WTC11 (cell line): ENCODE results near the gene SMAD9. TPM values are rescaled to one million over a fixed set of nuclear protein-coding genes. Genes with fewer than 3 reads are reported as not detected.
A peak's percentile ranks its signal among the peaks of the same experiment; 100 is the strongest.

Source experiments
- ATAC-seq: fragments of 200-7000 bp; cut with Tn5 transposase; 2 replicates; pipeline ENCODE4 v1.10.0; 2021; ENCODE audit warnings: mild to moderate bottlenecking, moderate library complexity
- CTCF ChIA-PET: fragments of 300-600 bp; sonication (Branson Sonifier 250); formaldehyde crosslinking; loops from one replicate; lab custom pipeline; 2021; ENCODE audit warnings: antibody characterized with exemption; lab: Charles Lee
- POLR2A ChIA-PET: fragments of 350-600 bp; sonication (Branson Sonifier 250); formaldehyde crosslinking; loops from one replicate; lab custom pipeline; 2021; ENCODE audit warnings: antibody characterized with exemption; lab: Charles Lee
- DNase-seq: peaks from one replicate; pipeline ENCODE4 v3.0.0; 2021; ENCODE audit warnings: low spot score
- H3K27ac Mint-ChIP-seq: 2 replicates; pipeline ENCODE4 v1.8.0; 2021; ENCODE audit warnings: mixed read lengths
- H3K27me3 Mint-ChIP-seq: 2 replicates; pipeline ENCODE4 v1.8.0; 2021; ENCODE audit warnings: low read depth, mild to moderate bottlenecking, moderate library complexity, mixed read lengths
- H3K36me3 Mint-ChIP-seq: 2 replicates; pipeline ENCODE4 v1.8.0; 2021; ENCODE audit warnings: mixed read lengths
- H3K4me1 Mint-ChIP-seq: 2 replicates; pipeline ENCODE4 v1.8.0; 2022; ENCODE audit warnings: mixed read lengths
- H3K4me3 Mint-ChIP-seq: 2 replicates; pipeline ENCODE4 v1.8.0; 2021; ENCODE audit warnings: mild to moderate bottlenecking, moderate library complexity, mixed read lengths
- H3K9me3 Mint-ChIP-seq: 2 replicates; pipeline ENCODE4 v1.8.0; 2021; ENCODE audit warnings: mixed read lengths
- FOXJ3 ChIP-seq: sonication (generic); formaldehyde crosslinking; IDR thresholded peaks from 2 replicates; pipeline ENCODE4 v1.9.0; 2021; ENCODE audit warnings: missing genetic modification reagents, mild to moderate bottlenecking, borderline replicate concordance
- FOXK1 ChIP-seq: sonication (generic); formaldehyde crosslinking; IDR thresholded peaks from 2 replicates; pipeline ENCODE4 v1.8.0; 2022; ENCODE audit warnings: mild to moderate bottlenecking, moderate library complexity, missing genetic modification reagents
- GRHL2 ChIP-seq: fragments of 250-450 bp; sonication (Bioruptor Pico); IDR thresholded peaks from 2 replicates; pipeline ENCODE4 v1.8.0; 2022; ENCODE audit warnings: mild to moderate bottlenecking, moderate library complexity; ENCODE audit not compliant: insufficient replicate concordance, severe bottlenecking
- IRF2 ChIP-seq: sonication (generic); formaldehyde crosslinking; IDR thresholded peaks from 2 replicates; pipeline ENCODE4 v1.8.0; 2022; ENCODE audit warnings: low read depth, missing genetic modification reagents, borderline replicate concordance
- MYBL2 ChIP-seq: sonication (generic); formaldehyde crosslinking; IDR thresholded peaks from 2 replicates; pipeline ENCODE4 v1.8.1; 2023; ENCODE audit warnings: mild to moderate bottlenecking, moderate library complexity, missing genetic modification reagents
- SP1 ChIP-seq: sonication (generic); formaldehyde crosslinking; conservative IDR thresholded peaks from 2 replicates; pipeline ENCODE4 v1.8.1; 2022; ENCODE audit warnings: missing genetic modification reagents
- TEAD1 ChIP-seq: sonication (generic); formaldehyde crosslinking; IDR thresholded peaks from 2 replicates; pipeline ENCODE4 v1.8.0; 2022; ENCODE audit warnings: mild to moderate bottlenecking, missing genetic modification reagents
- ZNF121 ChIP-seq: sonication (generic); formaldehyde crosslinking; IDR thresholded peaks from 2 replicates; pipeline ENCODE4 v1.8.0; 2023; ENCODE audit warnings: missing genetic modification reagents
- ZNF317 ChIP-seq: sonication (generic); formaldehyde crosslinking; IDR thresholded peaks from 2 replicates; pipeline ENCODE4 v1.8.1; 2023; ENCODE audit warnings: low read depth, mild to moderate bottlenecking, moderate library complexity, missing genetic modification reagents, borderline replicate concordance
- ZNF416 ChIP-seq: fragments of 250-450 bp; sonication (Bioruptor Pico); IDR thresholded peaks from 2 replicates; pipeline ENCODE4 v1.9.0; 2021; ENCODE audit warnings: mild to moderate bottlenecking, inconsistent platforms
- total RNA-seq: library from RNA; stranded (reverse); gene quantifications from 3 replicates; pipeline ENCODE4 v1.2.3, GENCODE V29; 2021
- TF ChIP-seq, protein P1 (sequence below): sonication (generic); formaldehyde crosslinking; IDR thresholded peaks from 2 replicates; pipeline ENCODE4 v1.8.1; 2022; ENCODE audit warnings: low read depth, mild to moderate bottlenecking, moderate library complexity, missing genetic modification reagents, borderline replicate concordance
- TF ChIP-seq, protein P2 (sequence below): fragments of 250-450 bp; sonication (Bioruptor Pico); IDR thresholded peaks from 2 replicates; pipeline ENCODE4 v2.1.2; 2022; ENCODE audit warnings: mild to moderate bottlenecking, moderate library complexity
- TF ChIP-seq, protein P3 (sequence below): sonication (generic); formaldehyde crosslinking; IDR thresholded peaks from 2 replicates; pipeline ENCODE4 v1.8.0; 2022; ENCODE audit warnings: missing genetic modification reagents
- TF ChIP-seq, protein P4 (sequence below): fragments of 250-450 bp; sonication (Bioruptor Pico); IDR thresholded peaks from 2 replicates; pipeline ENCODE4 v1.9.0; 2021; ENCODE audit warnings: mild to moderate bottlenecking, borderline replicate concordance
- TF ChIP-seq, protein P5 (sequence below): sonication (generic); formaldehyde crosslinking; IDR thresholded peaks from 2 replicates; pipeline ENCODE4 v1.8.1; 2022; ENCODE audit warnings: mild to moderate bottlenecking, moderate library complexity, missing genetic modification reagents
- TF ChIP-seq, protein P6 (sequence below): sonication (generic); formaldehyde crosslinking; conservative IDR thresholded peaks from 2 replicates; pipeline ENCODE4 v1.8.1; 2022; ENCODE audit warnings: mild to moderate bottlenecking, missing genetic modification reagents
- TF ChIP-seq, protein P7 (sequence below): sonication (generic); formaldehyde crosslinking; IDR thresholded peaks from 2 replicates; pipeline ENCODE4 v1.8.1; 2022; ENCODE audit warnings: missing genetic modification reagents, borderline replicate concordance

The SMAD9 gene
- total RNA-seq, 1 experiment from 2014 or later, result 1.2 TPM

DNA sequence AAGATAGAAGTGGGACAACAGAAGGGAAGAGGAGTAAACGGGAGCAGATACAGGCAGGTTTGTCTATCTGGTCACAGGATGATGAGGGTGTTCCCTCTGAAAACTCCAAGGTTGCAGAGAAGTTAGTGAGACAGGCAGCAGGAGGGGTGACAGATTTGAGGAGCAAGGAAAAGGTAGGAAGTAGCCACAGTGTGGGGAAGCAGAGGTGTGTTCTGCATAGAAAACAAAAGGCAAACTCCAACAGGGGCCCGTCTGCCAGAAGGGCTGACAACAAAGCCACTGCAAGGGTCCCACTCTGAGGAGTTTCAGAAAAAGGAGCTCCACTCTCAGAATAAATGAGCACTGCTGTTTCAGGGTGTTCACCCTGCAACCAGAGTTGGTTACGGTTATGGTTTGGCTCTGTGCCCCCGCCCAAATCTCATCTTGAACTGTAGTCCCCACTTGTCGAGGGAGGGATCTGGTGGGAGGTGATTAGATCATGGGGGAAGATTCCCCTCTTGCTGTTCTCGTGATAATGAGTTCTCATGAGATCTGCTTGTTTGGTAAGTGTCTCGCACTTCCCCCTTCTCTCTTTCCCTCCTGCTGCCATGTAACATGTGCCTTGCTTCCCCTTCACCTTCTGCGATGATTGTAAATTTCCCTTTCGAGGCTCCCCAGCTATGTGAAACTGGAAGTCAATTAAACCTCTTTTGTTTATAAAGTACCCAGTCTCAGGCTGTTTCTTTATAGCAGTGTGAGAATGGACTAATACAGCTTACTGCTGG is 32.1 kb downstream of the SMAD9 start:
- no peaks in the 10 kb centered on the region for H3K36me3 Mint-ChIP-seq
- ATAC-seq, result peak; percentile 83
- CTCF ChIA-PET, result interaction anchor here (0.7 to 1.0 kb wide), 2 partner anchors 16 to 39 kb away, joined by 3 read pairs; no protein-coding TSS in a partner anchor
- 0 out of 2 replicates have a peak, but pooled peaks have one; percentile 10 for TF ChIP-seq SP1
- TF ChIP-seq, protein P1, sequence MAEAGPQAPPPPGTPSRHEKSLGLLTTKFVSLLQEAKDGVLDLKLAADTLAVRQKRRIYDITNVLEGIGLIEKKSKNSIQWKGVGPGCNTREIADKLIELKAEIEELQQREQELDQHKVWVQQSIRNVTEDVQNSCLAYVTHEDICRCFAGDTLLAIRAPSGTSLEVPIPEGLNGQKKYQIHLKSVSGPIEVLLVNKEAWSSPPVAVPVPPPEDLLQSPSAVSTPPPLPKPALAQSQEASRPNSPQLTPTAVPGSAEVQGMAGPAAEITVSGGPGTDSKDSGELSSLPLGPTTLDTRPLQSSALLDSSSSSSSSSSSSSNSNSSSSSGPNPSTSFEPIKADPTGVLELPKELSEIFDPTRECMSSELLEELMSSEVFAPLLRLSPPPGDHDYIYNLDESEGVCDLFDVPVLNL (CRISPR knock-in tag), result no peak
- TF ChIP-seq, all 79 proteins: peak for 1
- POLR2A ChIA-PET, result no interaction called here
- H3K4me3 Mint-ChIP-seq, result peak overlapping the region; percentile 13
- H3K9me3 Mint-ChIP-seq, result 0 out of 2 replicates have a peak, but pooled peaks cover 3% of the 10 kb centered on the region
- DNase-seq, result no peak
- H3K27ac Mint-ChIP-seq, result no peak overlapping the region
- no peaks in the 10 kb centered on the region for H3K27me3 Mint-ChIP-seq
- H3K4me1 Mint-ChIP-seq, result peaks cover 24% of the 10 kb centered on the region

DNA sequence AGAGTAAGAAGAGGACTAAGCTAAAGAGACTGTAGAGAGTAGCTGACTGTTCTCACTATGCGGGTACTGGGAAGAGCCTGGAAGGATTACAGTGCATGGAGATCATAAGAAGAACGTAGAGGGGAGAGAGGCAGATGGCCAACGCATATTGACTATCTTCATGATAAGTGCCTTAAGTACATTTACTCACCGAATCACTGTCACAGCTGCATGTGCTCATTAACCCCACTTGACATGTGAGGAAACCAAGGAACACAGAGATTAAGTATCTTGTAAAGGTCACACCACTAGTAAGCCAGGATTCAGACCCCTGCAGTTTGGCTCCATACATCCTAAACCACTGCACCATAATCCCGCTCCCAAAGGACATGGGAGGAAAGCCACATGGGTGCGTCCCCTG is 34.1 kb downstream of the SMAD9 start:
- Mint-ChIP-seq H3K27me3 (no peaks in the 10 kb centered on the region), H3K27ac (no peak overlapping the region), H3K4me1 (peaks cover 24% of the 10 kb centered on the region), H3K4me3 (no peak overlapping the region), H3K9me3 (0 out of 2 replicates have a peak, but pooled peaks cover 3% of the 10 kb centered on the region), H3K36me3 (no peaks in the 10 kb centered on the region)
- ChIA-PET CTCF (no interaction called here), POLR2A (no interaction called here)
- DNase-seq (no peak), ATAC-seq (no peak)
- TF ChIP-seq TEAD1 (CRISPR knock-in tag), result no peak
- TF ChIP-seq ZNF121, result no peak
- TF ChIP-seq FOXK1 (CRISPR knock-in tag), result no peak

DNA sequence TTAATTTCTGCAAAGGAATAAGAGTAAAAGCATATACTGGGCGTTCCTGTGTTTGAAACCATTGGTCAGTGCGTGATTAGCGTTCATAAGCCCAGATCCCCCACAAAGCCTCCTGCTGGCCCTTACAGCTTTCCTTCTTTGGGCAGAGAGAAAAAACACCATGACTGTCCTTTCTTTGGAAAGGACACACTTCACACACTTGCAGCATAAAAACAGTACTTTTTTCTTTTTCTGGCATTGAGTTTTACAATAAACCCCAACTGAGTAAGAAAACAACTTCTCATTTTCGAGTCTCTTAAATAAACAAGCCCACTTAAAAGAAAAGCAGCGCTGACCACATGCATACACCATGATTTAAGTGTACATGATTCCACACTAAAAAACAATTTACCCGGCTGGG is 35.8 kb downstream of the SMAD9 start:
- H3K36me3 Mint-ChIP-seq, result no peaks in the 10 kb centered on the region
- no peak overlapping the region for H3K4me3 Mint-ChIP-seq
- CTCF ChIA-PET, result no interaction called here
- POLR2A ChIA-PET, result no interaction called here
- H3K4me1 Mint-ChIP-seq, result peaks cover 18% of the 10 kb centered on the region
- H3K27me3 Mint-ChIP-seq, result peaks cover under 1% of the 10 kb centered on the region; the same call in 1 of the 2 replicates
- ATAC-seq, result no peak
- DNase-seq, result no peak
- H3K9me3 Mint-ChIP-seq, result 0 out of 2 replicates have a peak, but pooled peaks cover 3% of the 10 kb centered on the region
- no peak overlapping the region for H3K27ac Mint-ChIP-seq
- TF ChIP-seq, protein P2, sequence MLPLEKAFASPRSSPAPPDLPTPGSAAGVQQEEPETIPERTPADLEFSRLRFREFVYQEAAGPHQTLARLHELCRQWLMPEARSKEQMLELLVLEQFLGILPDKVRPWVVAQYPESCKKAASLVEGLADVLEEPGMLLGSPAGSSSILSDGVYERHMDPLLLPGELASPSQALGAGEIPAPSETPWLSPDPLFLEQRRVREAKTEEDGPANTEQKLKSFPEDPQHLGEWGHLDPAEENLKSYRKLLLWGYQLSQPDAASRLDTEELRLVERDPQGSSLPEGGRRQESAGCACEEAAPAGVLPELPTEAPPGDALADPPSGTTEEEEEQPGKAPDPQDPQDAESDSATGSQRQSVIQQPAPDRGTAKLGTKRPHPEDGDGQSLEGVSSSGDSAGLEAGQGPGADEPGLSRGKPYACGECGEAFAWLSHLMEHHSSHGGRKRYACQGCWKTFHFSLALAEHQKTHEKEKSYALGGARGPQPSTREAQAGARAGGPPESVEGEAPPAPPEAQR (CRISPR knock-in tag), result no peak
- TF ChIP-seq ZNF317 (CRISPR knock-in tag) (no peak), MYBL2 (CRISPR knock-in tag) (no peak), FOXJ3 (CRISPR knock-in tag) (no peak), IRF2 (no peak), ZNF416 (CRISPR knock-in tag) (no peak), GRHL2 (CRISPR knock-in tag) (no peak)
- TF ChIP-seq, protein P3, sequence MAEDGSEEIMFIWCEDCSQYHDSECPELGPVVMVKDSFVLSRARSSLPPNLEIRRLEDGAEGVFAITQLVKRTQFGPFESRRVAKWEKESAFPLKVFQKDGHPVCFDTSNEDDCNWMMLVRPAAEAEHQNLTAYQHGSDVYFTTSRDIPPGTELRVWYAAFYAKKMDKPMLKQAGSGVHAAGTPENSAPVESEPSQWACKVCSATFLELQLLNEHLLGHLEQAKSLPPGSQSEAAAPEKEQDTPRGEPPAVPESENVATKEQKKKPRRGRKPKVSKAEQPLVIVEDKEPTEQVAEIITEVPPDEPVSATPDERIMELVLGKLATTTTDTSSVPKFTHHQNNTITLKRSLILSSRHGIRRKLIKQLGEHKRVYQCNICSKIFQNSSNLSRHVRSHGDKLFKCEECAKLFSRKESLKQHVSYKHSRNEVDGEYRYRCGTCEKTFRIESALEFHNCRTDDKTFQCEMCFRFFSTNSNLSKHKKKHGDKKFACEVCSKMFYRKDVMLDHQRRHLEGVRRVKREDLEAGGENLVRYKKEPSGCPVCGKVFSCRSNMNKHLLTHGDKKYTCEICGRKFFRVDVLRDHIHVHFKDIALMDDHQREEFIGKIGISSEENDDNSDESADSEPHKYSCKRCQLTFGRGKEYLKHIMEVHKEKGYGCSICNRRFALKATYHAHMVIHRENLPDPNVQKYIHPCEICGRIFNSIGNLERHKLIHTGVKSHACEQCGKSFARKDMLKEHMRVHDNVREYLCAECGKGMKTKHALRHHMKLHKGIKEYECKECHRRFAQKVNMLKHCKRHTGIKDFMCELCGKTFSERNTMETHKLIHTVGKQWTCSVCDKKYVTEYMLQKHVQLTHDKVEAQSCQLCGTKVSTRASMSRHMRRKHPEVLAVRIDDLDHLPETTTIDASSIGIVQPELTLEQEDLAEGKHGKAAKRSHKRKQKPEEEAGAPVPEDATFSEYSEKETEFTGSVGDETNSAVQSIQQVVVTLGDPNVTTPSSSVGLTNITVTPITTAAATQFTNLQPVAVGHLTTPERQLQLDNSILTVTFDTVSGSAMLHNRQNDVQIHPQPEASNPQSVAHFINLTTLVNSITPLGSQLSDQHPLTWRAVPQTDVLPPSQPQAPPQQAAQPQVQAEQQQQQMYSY, result no peak
- TF ChIP-seq, protein P4, sequence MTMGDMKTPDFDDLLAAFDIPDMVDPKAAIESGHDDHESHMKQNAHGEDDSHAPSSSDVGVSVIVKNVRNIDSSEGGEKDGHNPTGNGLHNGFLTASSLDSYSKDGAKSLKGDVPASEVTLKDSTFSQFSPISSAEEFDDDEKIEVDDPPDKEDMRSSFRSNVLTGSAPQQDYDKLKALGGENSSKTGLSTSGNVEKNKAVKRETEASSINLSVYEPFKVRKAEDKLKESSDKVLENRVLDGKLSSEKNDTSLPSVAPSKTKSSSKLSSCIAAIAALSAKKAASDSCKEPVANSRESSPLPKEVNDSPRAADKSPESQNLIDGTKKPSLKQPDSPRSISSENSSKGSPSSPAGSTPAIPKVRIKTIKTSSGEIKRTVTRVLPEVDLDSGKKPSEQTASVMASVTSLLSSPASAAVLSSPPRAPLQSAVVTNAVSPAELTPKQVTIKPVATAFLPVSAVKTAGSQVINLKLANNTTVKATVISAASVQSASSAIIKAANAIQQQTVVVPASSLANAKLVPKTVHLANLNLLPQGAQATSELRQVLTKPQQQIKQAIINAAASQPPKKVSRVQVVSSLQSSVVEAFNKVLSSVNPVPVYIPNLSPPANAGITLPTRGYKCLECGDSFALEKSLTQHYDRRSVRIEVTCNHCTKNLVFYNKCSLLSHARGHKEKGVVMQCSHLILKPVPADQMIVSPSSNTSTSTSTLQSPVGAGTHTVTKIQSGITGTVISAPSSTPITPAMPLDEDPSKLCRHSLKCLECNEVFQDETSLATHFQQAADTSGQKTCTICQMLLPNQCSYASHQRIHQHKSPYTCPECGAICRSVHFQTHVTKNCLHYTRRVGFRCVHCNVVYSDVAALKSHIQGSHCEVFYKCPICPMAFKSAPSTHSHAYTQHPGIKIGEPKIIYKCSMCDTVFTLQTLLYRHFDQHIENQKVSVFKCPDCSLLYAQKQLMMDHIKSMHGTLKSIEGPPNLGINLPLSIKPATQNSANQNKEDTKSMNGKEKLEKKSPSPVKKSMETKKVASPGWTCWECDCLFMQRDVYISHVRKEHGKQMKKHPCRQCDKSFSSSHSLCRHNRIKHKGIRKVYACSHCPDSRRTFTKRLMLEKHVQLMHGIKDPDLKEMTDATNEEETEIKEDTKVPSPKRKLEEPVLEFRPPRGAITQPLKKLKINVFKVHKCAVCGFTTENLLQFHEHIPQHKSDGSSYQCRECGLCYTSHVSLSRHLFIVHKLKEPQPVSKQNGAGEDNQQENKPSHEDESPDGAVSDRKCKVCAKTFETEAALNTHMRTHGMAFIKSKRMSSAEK (CRISPR knock-in tag), result no peak
- TF ChIP-seq, protein P5, sequence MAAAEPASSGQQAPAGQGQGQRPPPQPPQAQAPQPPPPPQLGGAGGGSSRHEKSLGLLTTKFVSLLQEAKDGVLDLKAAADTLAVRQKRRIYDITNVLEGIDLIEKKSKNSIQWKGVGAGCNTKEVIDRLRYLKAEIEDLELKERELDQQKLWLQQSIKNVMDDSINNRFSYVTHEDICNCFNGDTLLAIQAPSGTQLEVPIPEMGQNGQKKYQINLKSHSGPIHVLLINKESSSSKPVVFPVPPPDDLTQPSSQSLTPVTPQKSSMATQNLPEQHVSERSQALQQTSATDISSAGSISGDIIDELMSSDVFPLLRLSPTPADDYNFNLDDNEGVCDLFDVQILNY, result no peak
- TF ChIP-seq, protein P6, sequence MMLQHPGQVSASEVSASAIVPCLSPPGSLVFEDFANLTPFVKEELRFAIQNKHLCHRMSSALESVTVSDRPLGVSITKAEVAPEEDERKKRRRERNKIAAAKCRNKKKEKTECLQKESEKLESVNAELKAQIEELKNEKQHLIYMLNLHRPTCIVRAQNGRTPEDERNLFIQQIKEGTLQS (CRISPR knock-in tag), result no peak
- TF ChIP-seq, protein P7, sequence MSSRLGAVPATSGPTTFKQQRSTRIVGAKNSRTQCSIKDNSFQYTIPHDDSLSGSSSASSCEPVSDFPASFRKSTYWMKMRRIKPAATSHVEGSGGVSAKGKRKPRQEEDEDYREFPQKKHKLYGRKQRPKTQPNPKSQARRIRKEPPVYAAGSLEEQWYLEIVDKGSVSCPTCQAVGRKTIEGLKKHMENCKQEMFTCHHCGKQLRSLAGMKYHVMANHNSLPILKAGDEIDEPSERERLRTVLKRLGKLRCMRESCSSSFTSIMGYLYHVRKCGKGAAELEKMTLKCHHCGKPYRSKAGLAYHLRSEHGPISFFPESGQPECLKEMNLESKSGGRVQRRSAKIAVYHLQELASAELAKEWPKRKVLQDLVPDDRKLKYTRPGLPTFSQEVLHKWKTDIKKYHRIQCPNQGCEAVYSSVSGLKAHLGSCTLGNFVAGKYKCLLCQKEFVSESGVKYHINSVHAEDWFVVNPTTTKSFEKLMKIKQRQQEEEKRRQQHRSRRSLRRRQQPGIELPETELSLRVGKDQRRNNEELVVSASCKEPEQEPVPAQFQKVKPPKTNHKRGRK, result no peak
